Stimulated activated CD4-positive, alpha-beta T cell treated with anti-CD3 and anti-CD28 coated beads, Interleukin-4, amount 100 ng/mL, for 4 hours (primary cell): Measurements from ENCODE around the gene LMF2.
"Not testable (repeated sequence)": the region's sequence is repeated elsewhere in the genome, so short reads cannot be mapped to it uniquely, and the experiment has no call there.

Experiments used
- DNase-seq, 2 experiments: peaks; one replicate each; pipeline ENCODE4 v3.0.0-alpha.2; 2020

The LMF2 gene

DNA sequence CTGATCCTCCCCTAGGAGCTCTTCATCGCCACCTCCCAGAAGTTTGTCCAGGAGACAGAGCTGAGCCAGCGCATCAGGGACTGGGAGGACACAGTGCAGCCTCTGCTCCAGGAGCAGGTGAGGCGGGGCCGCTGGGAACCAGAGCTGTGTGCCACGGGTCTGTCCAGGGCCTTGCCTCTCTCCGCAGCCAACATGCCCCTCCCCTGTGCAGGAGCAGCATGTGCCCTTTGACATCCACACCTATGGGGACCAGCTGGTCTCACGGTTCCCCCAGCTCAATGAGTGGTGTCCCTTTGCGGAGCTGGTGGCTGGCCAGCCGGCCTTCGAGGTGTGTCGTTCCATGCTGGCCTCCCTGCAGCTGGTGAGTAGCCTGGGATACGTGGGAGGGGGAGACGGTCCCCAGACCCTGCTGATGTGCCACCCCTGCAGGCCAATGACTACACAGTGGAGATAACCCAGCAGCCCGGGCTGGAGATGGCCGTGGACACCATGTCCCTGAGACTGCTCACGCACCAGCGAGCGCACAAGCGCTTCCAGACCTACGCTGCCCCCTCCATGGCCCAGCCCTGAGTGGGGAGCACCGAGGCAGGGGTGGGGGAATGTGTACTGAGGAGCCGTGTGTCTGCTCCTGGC is 15.4 kb upstream of the LMF2 start:
- DNase-seq = no peak

- no peak for DNase-seq
These were observed 14.8 kb upstream of the LMF2 start for GRCh38 chr22:50522208-50522805.

DNA sequence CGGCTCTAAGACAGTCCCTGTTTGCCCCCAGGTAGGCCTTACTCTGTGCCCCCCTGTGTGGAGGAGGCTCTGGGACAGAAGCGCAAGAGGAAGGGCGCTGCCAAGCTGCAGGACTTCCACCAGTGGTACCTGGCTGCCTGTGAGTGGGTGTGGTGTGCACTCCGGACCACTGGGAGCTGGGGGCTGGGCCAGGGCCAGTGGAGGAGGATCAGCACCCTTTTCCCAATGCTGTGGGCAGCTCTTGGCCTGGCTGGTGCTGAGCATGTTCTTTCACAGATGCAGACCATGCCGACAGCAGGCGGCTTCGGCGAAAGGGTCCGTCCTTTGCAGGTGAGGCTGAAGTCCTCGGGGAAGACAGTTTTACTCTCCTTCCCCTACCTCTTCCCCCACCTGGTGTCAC is 14.2 kb upstream of the LMF2 start:
- no peak for DNase-seq

DNA sequence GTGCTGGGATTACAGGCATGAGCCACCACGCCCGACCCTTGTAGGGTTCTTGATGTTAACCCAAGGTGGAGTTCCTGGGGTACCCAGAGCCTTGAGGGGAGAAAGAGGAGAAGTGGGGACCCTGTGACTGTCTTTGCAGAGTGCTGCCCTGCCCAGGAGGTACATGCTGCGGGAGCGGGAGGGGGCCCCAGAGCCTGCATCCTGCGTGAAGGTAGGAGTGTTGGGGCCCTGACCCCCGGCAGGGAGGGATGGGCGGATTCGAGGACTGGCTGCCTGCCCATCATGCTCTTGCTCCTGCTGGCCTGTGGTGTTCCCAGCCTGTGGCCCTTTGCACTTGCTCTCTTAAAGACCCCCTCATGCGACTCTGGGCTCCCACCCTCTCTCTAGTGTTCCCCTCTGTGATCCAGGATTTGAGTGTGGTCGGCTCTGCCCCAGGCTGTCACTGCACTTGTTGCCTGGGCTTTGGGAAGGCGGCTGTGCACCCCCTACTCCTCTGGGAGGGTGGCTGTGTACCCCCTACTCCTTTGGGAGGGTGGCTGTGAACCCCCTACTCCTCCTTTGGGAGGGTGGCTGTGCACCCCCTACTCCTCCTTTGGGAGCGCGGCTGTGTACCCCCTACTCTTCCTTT is 13.4 kb upstream of the LMF2 start:
- no peak for DNase-seq

DNA sequence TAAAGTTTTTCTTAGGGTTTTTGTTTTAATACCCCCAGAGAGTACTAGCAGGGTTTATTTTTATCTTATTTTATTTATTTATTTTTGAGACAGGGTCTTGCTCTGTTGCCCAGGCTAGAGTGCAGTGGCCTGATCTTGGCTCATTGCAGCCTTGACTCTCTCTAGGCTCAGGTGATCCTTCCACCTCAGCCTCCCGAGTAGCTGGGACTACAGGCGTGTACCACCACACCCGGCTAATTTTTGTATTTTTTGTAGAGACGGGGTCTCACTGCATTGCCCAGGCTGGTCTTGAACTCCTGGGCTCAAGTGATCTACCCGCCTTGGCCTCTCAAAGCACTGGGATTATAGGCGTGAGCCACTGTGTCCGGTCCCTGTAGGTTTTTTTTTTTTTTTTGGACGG is 12.7 kb upstream of the LMF2 start:
- not testable (repeated sequence) for DNase-seq

- DNase-seq = no peak
These were observed 11.6 kb upstream of the LMF2 start for GRCh38 chr22:50519151-50519550.

DNA sequence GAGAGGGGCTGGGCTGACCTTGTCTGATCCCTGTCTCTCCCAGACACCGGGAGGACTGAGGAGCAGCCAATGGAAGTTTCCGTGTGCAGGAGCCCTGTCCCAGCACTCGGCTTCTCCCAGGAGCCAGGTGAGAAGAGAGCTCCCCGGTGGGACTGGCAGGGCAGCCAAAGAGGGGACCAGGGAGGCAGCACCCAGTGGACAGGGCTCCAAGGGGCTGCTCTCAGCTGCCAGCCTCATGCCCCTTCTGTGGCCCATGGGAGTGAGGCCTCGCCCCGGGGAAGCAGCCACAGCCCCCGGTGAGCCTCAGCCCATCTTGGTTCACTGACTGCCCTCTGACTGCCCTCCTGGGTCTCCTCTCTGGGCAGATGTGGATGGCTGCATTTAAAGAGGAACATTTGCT is 11.1 kb upstream of the LMF2 start:
- no peak for DNase-seq

DNA sequence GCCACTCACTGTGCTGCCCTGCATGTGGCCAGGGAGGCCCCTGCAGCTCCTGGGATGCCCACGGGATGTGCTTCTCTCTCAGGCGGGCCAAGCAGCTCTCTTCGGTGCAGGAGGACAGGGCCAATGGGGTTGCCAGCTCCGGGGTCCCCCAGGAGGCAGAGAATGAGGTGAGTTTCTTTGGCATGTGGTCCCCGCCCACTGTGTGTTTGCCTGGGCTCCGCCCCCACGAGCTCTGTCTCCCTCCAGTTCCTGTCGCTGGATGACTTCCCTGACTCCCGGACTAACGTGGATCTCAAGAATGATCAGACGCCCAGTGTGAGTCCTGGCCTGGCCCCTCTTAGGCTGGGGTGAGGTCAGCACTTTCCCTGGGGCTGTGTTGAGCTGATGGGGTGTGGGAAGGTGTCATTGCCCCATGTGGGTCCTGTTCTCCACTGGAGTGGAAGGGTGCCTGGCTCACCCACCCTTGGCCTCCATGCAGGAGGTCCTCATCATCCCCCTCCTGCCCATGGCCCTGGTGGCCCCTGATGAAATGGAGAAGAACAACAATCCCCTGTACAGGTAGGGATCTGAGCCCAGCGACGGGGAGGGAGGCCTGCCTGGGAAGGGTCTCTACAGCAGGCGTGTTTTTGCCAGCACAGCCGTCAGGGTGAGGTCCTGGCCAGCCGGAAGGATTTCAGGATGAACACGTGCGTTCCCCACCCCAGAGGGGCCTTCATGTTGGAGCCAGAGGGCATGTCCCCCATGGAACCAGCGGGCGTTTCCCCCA is 10.2 kb upstream of the LMF2 start:
- no peak for DNase-seq

GRCh38 chr22:50516891-50517290 is 9.4 kb upstream of the LMF2 start:
- no peak for DNase-seq

GRCh38 chr22:50516068-50516467 is 8.6 kb upstream of the LMF2 start:
- no peak for DNase-seq

- no peak for DNase-seq
These were observed 5.7 kb upstream of the LMF2 start for GRCh38 chr22:50513175-50513574.

GRCh38 chr22:50508897-50509296 is 1.4 kb upstream of the LMF2 start:
- DNase-seq = no peak

GRCh38 chr22:50507991-50508884 is 736 bp upstream of the LMF2 start, which contains the start of gene NCAPH2:
TSS of gene NCAPH2 (plus strand) at chr22:50508224. CDS start at chr22:50508338, 114 bp downstream.
- peak in 1 of 2 experiments; percentile 97 for DNase-seq

DNA sequence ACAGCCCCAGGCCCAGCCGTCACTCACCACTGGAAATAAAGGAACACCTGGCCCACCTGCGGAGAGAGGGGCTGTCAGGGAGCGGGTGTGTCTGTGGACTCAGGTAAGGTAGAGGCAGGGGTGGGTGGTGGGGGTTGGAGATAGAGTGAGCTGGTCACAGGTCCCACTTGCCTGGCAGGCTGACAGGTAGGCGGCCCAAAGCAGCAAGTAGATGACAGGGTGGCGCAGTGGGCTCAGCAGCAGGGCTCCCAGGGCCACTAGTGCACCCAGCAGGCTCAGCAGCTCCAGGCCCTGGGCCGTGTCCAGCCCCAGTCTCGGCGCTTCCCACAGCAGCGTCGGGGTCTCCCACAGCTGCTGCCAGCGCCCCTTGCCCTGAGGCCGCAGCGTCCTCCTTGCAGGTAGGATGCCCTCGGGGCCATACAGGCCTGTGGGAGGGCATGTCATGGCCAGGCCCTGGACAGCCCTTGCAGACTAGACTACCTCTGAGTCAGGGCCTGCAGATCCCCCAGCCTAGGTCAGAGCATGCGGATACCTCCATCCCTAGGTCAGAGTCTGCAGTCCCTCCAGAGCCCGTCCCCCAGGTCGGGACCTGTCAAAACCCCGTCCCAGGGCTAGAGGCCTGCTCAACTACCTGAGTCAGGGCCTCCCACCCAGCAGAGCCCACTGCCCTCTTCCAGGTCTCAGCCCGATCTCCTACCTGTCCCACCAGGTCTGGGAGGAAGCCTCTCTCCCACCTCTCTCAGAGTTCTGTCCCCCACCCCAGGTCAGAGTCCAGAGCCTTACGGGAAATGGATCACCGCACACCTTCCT is 686 bp downstream of the LMF2 start:
- DNase-seq = no peak

DNA sequence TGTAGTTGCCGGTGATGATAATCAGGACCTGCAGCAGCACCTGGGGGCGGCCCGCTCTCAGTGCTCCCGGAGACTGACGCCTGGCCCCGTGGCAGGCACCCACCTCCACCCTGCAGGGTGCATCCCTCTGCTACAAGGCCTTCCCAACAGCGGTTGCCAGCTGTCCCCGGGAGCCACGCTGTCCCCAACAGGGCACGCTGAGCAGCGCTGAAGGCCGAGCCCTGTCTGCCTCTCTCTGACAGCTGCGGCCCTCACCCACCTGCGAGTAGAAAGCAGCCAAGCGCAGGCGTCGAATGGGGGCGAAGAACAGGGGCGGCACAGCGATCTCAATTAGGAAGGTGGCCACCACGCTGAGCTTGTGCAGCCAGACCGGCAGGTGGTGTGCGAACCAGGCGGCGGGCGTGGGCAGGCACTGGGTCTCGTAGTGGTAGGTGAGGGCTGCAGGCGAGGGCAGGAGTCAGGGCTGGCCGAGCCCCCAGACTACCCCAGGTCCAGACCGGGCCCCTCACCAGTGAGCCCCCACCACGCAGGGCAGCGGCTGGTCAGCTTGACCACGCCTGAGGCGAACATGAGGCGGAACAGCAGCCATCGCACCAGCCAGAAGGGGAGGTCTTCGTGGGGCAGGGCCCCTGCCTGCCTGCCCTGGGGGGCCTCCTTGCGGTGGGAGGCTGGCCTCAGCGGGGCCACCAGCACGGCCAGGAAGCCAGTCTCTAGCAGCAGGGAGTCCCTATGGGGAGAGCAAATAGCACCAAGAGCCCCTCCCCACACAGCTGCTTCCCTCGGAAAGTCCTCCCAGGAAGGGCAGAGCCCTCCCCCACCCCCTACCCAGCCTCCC is 1.5 kb downstream of the LMF2 start:
- no peak for DNase-seq

GRCh38 chr22:50505276-50505775 is 2.2 kb downstream of the LMF2 start:
- DNase-seq = no peak

- no peak for DNase-seq
These were observed 2.9 kb downstream of the LMF2 start for GRCh38 chr22:50504369-50505211.

DNA sequence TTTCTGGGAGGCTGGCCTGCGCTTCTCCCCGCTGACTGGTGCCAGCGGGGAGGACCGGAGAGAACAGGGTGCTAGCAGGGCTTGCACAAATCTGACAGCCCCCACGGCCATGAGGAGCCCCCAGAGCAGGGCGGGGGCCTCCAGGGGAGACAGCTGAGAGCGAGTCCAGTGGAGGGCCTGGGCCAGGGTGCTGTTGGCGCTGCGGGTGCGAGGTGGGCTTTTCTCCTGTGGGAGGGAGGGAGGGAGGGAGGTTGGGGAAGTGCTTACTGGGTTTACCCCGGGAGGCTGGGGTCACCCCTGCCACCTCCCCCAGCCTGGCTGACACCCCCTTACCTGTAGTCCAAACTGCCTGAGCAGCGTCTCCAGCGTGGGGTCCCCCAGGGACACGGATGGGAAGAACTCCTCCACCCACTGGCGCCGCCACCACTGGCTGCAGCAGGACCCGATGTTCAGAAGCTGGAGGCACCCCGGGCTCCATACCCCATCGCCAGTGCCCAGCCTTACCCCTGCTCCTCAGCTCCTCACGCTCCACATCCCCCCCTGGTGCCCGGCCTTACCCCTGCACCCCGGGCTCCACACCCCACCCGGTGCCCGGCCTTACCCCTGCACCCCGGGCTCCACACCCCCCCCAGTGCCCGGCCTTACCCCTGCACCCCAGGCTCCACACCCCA is 3.9 kb downstream of the LMF2 start:
- no peak for DNase-seq
